RWPE2 (cell line): ENCODE results near the gene CABCOCO1.

Experiments used
- ATAC-seq: fragments of 200-7000 bp; cut with Tn5 transposase; 3 replicates; pipeline ENCODE4 v1.9.1; 2021; ENCODE audit warnings: low read depth
- DNase-seq: peaks from one replicate; pipeline ENCODE4 v3.0.0-alpha.2; 2020; ENCODE audit warnings: low spot score
- H3K27ac ChIP-seq: fragments of 450-650 bp; 2 replicates; pipeline ENCODE4 v1.5.1; 2017; ENCODE audit warnings: mild to moderate bottlenecking; ENCODE audit not compliant: poor library complexity, severe bottlenecking
- H3K27me3 ChIP-seq: fragments of 250-450 bp; sonication (Bioruptor Pico); 2 replicates; pipeline ENCODE4 v1.5.1; 2021; ENCODE audit warnings: mild to moderate bottlenecking, moderate library complexity; ENCODE audit not compliant: insufficient read depth, poor library complexity, severe bottlenecking
- H3K36me3 ChIP-seq: fragments of 250-450 bp; sonication (Bioruptor Pico); 2 replicates; pipeline ENCODE4 v1.5.1; 2020; ENCODE audit warnings: low read depth, mild to moderate bottlenecking, moderate library complexity
- H3K4me1 ChIP-seq: fragments of 250-450 bp; sonication (Bioruptor Pico); 2 replicates; pipeline ENCODE4 v1.5.1; 2021; ENCODE audit warnings: mild to moderate bottlenecking, moderate library complexity; ENCODE audit not compliant: insufficient read depth, poor library complexity, severe bottlenecking
- H3K4me3 ChIP-seq: fragments of 250-450 bp; sonication (Bioruptor Pico); 2 replicates; pipeline ENCODE4 v1.5.1; 2021; ENCODE audit warnings: mild to moderate bottlenecking, moderate library complexity; ENCODE audit not compliant: severe bottlenecking
- H3K9me3 ChIP-seq: fragments of 250-450 bp; sonication (Bioruptor Pico); 2 replicates; pipeline ENCODE4 v1.5.1; 2021; ENCODE audit warnings: mild to moderate bottlenecking, moderate library complexity; ENCODE audit not compliant: severe bottlenecking
- CTCF ChIP-seq: fragments of 450-650 bp; IDR thresholded peaks from one replicate; pipeline ENCODE4 v1.5.1; 2017; ENCODE audit warnings: mild to moderate bottlenecking, moderate library complexity; ENCODE audit not compliant: poor library complexity, severe bottlenecking

CABCOCO1 gene

GRCh38 chr10:61765176-61766087, 102.7 kb downstream of the CABCOCO1 start:
- Histone ChIP-seq H3K36me3 (no peaks in the 10 kb centered on the region), H3K4me3 (no peak overlapping the region), H3K9me3 (no peaks in the 10 kb centered on the region), H3K4me1 (peaks cover 10% of the 10 kb centered on the region), H3K27me3 (no peaks in the 10 kb centered on the region), H3K27ac (no peak overlapping the region)
- DNase-seq, result no peak
- ATAC-seq, result no peak
- no peak for TF ChIP-seq CTCF

GRCh38 chr10:61766927-61767326, 104.2 kb downstream of the CABCOCO1 start:
- Histone ChIP-seq H3K27ac (no peak overlapping the region), H3K4me3 (no peak overlapping the region)
- TF ChIP-seq CTCF, result no peak

GRCh38 chr10:61774031-61774430, 111.3 kb downstream of the CABCOCO1 start:
- H3K27me3 ChIP-seq, result no peaks in the 10 kb centered on the region
- no peaks in the 10 kb centered on the region for H3K4me1 ChIP-seq
- no peak for TF ChIP-seq CTCF
- H3K4me3 ChIP-seq, result no peak overlapping the region
- ATAC-seq, result no peak
- no peak overlapping the region for H3K27ac ChIP-seq
- peaks cover 3% of the 10 kb centered on the region for H3K9me3 ChIP-seq
- DNase-seq, result no peak
- no peaks in the 10 kb centered on the region for H3K36me3 ChIP-seq

More at GRCh38 chr10:61766927-61767326, 104.2 kb downstream of the CABCOCO1 start:
- no peak for DNase-seq
- H3K36me3 ChIP-seq, result no peaks in the 10 kb centered on the region
- H3K4me1 ChIP-seq, result no peaks in the 10 kb centered on the region
- no peak for ATAC-seq
- H3K27me3 ChIP-seq, result no peaks in the 10 kb centered on the region
- no peaks in the 10 kb centered on the region for H3K9me3 ChIP-seq

GRCh38 chr10:61775111-61775510, 112.4 kb downstream of the CABCOCO1 start:
- H3K36me3 ChIP-seq, result no peaks in the 10 kb centered on the region
- TF ChIP-seq CTCF, result no peak
- no peaks in the 10 kb centered on the region for H3K27me3 ChIP-seq
- no peak for DNase-seq
- no peaks in the 10 kb centered on the region for H3K4me1 ChIP-seq
- no peak for ATAC-seq
- no peak overlapping the region for H3K27ac ChIP-seq
- peaks cover 3% of the 10 kb centered on the region for H3K9me3 ChIP-seq
- no peak overlapping the region for H3K4me3 ChIP-seq
